Effector memory CD4-positive, alpha-beta T cell (primary cell): ENCODE measurements around the gene FAM193A.
A peak's percentile ranks its signal among the peaks of the same experiment; 100 is the strongest.
"Not testable (repeated sequence)": the region's sequence is repeated elsewhere in the genome, so short reads cannot be mapped to it uniquely, and the experiment has no call there.

ENCODE experiments used
- DNase-seq, 3 donors: peaks; one replicate each; pipeline ENCODE4 v3.0.0-alpha.2; 2020
- H3K27ac ChIP-seq: 2 replicates; pipeline ENCODE4 v1.7.0; 2013; ENCODE audit warnings: mild to moderate bottlenecking, low read length, moderate library complexity; ENCODE audit not compliant: insufficient read depth, poor library complexity, severe bottlenecking
- H3K27me3 ChIP-seq: replicated peaks from 2 replicates; pipeline ENCODE4 v1.7.0; 2013; ENCODE audit warnings: mild to moderate bottlenecking, low read length; ENCODE audit not compliant: insufficient read depth, control insufficient read depth, poor library complexity, severe bottlenecking
- H3K36me3 ChIP-seq: 2 replicates; pipeline ENCODE4 v1.7.0; 2013; ENCODE audit warnings: mild to moderate bottlenecking, low read length, moderate library complexity; ENCODE audit not compliant: control insufficient read depth, insufficient read depth
- H3K4me1 ChIP-seq: 2 replicates; pipeline ENCODE4 v1.7.0; 2013; ENCODE audit warnings: low read length, mild to moderate bottlenecking; ENCODE audit not compliant: control insufficient read depth, insufficient read depth, poor library complexity, severe bottlenecking
- H3K4me3 ChIP-seq: 2 replicates; pipeline ENCODE4 v1.7.0; 2013; ENCODE audit warnings: low read length, low read depth, mild to moderate bottlenecking; ENCODE audit not compliant: insufficient read depth, poor library complexity, severe bottlenecking
- H3K9me3 ChIP-seq: 2 replicates; pipeline ENCODE4 v1.7.0; 2013; ENCODE audit warnings: mild to moderate bottlenecking, low read length, moderate library complexity; ENCODE audit not compliant: control insufficient read depth

Gene FAM193A

GRCh38 chr4:2753436-2753835 is 217.0 kb downstream of the FAM193A start:
- H3K36me3 ChIP-seq, result peaks cover 6% of the 10 kb centered on the region
- peak overlapping the region; percentile 4 for H3K27ac ChIP-seq
- H3K4me3 ChIP-seq, result no peak overlapping the region
- no peak for DNase-seq
- no peaks in the 10 kb centered on the region for H3K9me3 ChIP-seq
- no peaks in the 10 kb centered on the region for H3K27me3 ChIP-seq
- H3K4me1 ChIP-seq, result peaks cover 14% of the 10 kb centered on the region

- H3K4me3 ChIP-seq, result peak overlapping the region; percentile 77
- H3K27ac ChIP-seq, result peak overlapping the region; percentile 82
Observed at GRCh38 chr4:2754848-2755819, 218.7 kb downstream of the FAM193A start.

GRCh38 chr4:2755821-2756690 is 219.6 kb downstream of the FAM193A start, which contains the start of gene TNIP2:
Gene TNIP2, minus strand, starts transcription at chr4:2756336. Its CDS starts 47 bp downstream, at chr4:2756289.
- Histone ChIP-seq H3K4me3 (peak within 1 kb of the TSS; percentile 77), H3K4me1 (peaks cover 14% of the 10 kb centered on the region), H3K27ac (peak within 1 kb of the TSS; percentile 82), H3K9me3 (no peaks in the 10 kb centered on the region), H3K36me3 (peaks cover 6% of the 10 kb centered on the region), H3K27me3 (no peaks in the 10 kb centered on the region)
- peak; percentile 67 to 74 (median 71) for DNase-seq

More at GRCh38 chr4:2754848-2755819, 218.7 kb downstream of the FAM193A start:
- Histone ChIP-seq H3K9me3 (no peaks in the 10 kb centered on the region), H3K27me3 (no peaks in the 10 kb centered on the region), H3K36me3 (peaks cover 6% of the 10 kb centered on the region), H3K4me1 (peaks cover 14% of the 10 kb centered on the region)
- no peak for DNase-seq

GRCh38 chr4:2756691-2757350 is 220.4 kb downstream of the FAM193A start:
- H3K4me1 ChIP-seq, result peaks cover 14% of the 10 kb centered on the region
- DNase-seq, result no peak
- no peaks in the 10 kb centered on the region for H3K27me3 ChIP-seq
- H3K27ac ChIP-seq, result no peak overlapping the region
- H3K36me3 ChIP-seq, result peaks cover 6% of the 10 kb centered on the region
- peak overlapping the region; percentile 38 for H3K4me3 ChIP-seq
- H3K9me3 ChIP-seq, result no peaks in the 10 kb centered on the region

- H3K27me3 ChIP-seq, result no peaks in the 10 kb centered on the region
- no peak overlapping the region for H3K4me3 ChIP-seq
- H3K4me1 ChIP-seq, result peaks cover 14% of the 10 kb centered on the region
- DNase-seq, result no peak
- H3K9me3 ChIP-seq, result no peaks in the 10 kb centered on the region
- H3K36me3 ChIP-seq, result peaks cover 5% of the 10 kb centered on the region
- no peak overlapping the region for H3K27ac ChIP-seq
Observed at GRCh38 chr4:2757426-2757825, 221.0 kb downstream of the FAM193A start.

- H3K36me3 ChIP-seq, result no peaks in the 10 kb centered on the region
- H3K4me1 ChIP-seq, result peaks cover 4% of the 10 kb centered on the region
- DNase-seq, result no peak
- no peaks in the 10 kb centered on the region for H3K27me3 ChIP-seq
- H3K4me3 ChIP-seq, result no peak overlapping the region
- no peaks in the 10 kb centered on the region for H3K9me3 ChIP-seq
- no peak overlapping the region for H3K27ac ChIP-seq
Observed at GRCh38 chr4:2761035-2761923, 224.8 kb downstream of the FAM193A start.

- Histone ChIP-seq H3K27me3 (no peaks in the 10 kb centered on the region), H3K4me3 (no peak overlapping the region), H3K9me3 (no peaks in the 10 kb centered on the region), H3K36me3 (no peaks in the 10 kb centered on the region), H3K4me1 (no peaks in the 10 kb centered on the region), H3K27ac (no peak overlapping the region)
- DNase-seq, result no peak
Observed at GRCh38 chr4:2762048-2762447, 225.6 kb downstream of the FAM193A start.

GRCh38 chr4:2762486-2763370 is 226.3 kb downstream of the FAM193A start:
- not testable (repeated sequence) for H3K4me1 ChIP-seq

More at GRCh38 chr4:2762486-2763370, 226.3 kb downstream of the FAM193A start:
- H3K27ac ChIP-seq, H3K4me3 ChIP-seq, H3K27me3 ChIP-seq, DNase-seq, H3K36me3 ChIP-seq, H3K9me3 ChIP-seq: not testable (repeated sequence)
